ENCODE results near the gene BCL7A.

- no peak for TF ChIP-seq EZH2phosphoT487 (IDR thresholded peaks at IDR 0.05; ENCODE audit: borderline replicate concordance)
- TF ChIP-seq CTCF (conservative IDR thresholded peaks at IDR 0.05; ENCODE audit: low read length), result no peak
These were observed 38.4 kb downstream of the BCL7A start for GRCh38 chr12:122060081-122060501.
